Endothelial cell (in vitro differentiated cells): ENCODE measurements around the gene OLFML3. TPM values are rescaled to one million over a fixed set of nuclear protein-coding genes. Genes with fewer than 3 reads are reported as not detected.
"Not testable (repeated sequence)": the region's sequence is repeated elsewhere in the genome, so short reads cannot be mapped to it uniquely, and the experiment has no call there.

Source experiments
- DNase-seq: peaks from one replicate; pipeline ENCODE4 v3.0.0; 2021; ENCODE audit warnings: low spot score
- H3K27ac Mint-ChIP-seq: one replicate; pipeline ENCODE4 v1.8.0; 2021; ENCODE audit warnings: mixed read lengths, inconsistent platforms; ENCODE audit not compliant: unreplicated experiment
- H3K27me3 Mint-ChIP-seq: one replicate; pipeline ENCODE4 v1.8.0; 2021; ENCODE audit warnings: mild to moderate bottlenecking, moderate library complexity, mixed read lengths, inconsistent platforms; ENCODE audit not compliant: unreplicated experiment
- H3K36me3 Mint-ChIP-seq: one replicate; pipeline ENCODE4 v1.8.0; 2021; ENCODE audit warnings: mild to moderate bottlenecking, low read depth, mixed read lengths, inconsistent platforms; ENCODE audit not compliant: unreplicated experiment
- H3K4me1 Mint-ChIP-seq: one replicate; pipeline ENCODE4 v1.8.0; 2021; ENCODE audit warnings: mild to moderate bottlenecking, mixed read lengths, inconsistent platforms; ENCODE audit not compliant: unreplicated experiment
- H3K4me3 Mint-ChIP-seq: one replicate; pipeline ENCODE4 v1.8.0; 2021; ENCODE audit warnings: mild to moderate bottlenecking, mixed read lengths, inconsistent platforms; ENCODE audit not compliant: unreplicated experiment
- H3K9me3 Mint-ChIP-seq: one replicate; pipeline ENCODE4 v1.8.0; 2021; ENCODE audit warnings: mixed read lengths, inconsistent platforms; ENCODE audit not compliant: unreplicated experiment
- CTCF ChIP-seq: fragments of 200-600 bp; sonication (generic); IDR thresholded peaks from one replicate; pipeline ENCODE4 v1.5.0; 2021; ENCODE audit warnings: antibody characterized with exemption; ENCODE audit not compliant: unreplicated experiment
- total RNA-seq: library from RNA; stranded (reverse); fragmentation: NEBNext Ultra II Directional; extraction: Animal tissue kit (Norgen Biotek cat#: 25700); gene quantifications from one replicate; pipeline ENCODE4 v1.2.1, GENCODE V29; 2021; ENCODE audit not compliant: unreplicated experiment

The OLFML3 gene
- total RNA-seq, 1 donor from 2014 or later = 130 TPM

DNA sequence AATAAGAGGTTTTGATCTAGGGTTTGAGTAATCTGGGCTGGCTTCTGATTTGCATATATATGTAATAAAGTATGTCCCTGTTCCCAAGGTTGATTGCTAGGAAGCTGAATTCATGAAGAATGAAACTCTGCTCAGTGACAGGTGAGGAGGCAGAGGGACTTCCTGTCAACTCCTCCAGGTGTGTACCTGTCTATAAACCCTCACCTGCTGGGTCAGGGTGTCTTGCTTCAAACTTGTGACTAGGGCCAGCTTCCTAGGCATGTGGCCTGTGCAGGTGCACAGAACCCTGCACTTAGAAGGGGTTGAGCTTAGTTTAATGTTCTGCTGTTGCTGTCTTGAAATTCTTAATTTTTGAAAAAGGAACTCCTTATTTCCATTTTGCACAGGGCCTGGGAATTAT is 21.1 kb downstream of the OLFML3 start:
- no peak for TF ChIP-seq CTCF
- Mint-ChIP-seq H3K36me3 (no peaks in the 10 kb centered on the region), H3K4me1 (peaks cover 50% of the 10 kb centered on the region), H3K9me3 (peaks cover 4% of the 10 kb centered on the region), H3K27me3 (peaks cover 10% of the 10 kb centered on the region), H3K4me3 (no peak overlapping the region), H3K27ac (no peak overlapping the region)
- DNase-seq = no peak

DNA sequence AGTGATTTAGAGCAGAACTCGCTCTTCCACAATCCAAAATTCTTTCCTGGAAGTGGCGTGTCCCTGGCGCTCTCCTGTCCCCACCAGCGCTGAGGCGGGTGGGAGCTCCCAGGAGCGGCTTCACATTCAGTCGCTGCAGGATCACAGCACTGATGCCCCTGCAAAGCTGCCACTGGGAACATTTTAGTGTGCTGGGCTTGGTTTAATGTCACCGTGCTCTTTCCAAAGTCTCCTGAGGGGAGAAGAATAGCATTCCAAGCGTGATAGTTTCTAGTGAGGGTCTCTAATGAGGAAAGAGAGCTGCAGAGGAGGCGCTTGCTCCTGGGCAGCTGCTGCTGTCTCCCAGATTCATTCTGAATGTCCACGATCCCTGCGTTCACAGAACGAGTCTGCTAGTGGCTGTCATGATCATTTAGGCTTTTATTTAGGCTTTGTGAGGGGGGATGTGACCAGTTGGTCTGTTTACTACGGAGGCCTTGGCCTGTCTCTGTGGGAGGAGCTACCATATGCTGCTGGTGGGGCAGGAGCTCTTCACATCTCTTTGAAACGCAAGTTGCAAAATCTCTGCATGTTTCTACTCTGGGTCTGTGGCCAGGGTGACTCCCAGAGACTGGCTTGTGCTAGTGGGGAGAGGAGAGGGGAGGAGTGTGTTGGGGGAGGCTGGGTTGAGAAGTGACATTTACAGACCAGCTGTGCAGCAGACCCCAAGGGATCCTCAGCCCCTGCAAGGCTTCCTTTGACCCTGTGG is 23.4 kb downstream of the OLFML3 start:
- DNase-seq = no peak
- no peak for TF ChIP-seq CTCF

DNA sequence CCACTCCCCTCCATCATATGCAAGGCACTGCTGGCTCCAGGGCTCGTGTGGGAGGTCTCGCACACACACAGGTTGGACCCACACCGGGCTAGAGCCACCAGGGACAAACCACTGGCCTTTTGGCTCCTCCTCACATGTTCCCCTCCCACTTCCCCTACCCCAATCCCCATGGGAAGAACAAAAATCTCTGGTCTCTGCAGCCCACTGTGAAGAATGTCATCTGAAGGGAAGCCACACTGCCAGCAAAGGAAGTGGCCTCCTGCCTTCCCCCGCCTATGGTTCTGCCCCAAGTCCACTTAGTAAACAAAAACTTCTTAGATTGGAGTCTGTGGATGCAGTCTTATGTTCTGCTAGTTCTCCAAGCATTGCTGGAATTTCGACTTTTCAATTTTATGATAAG is 24.2 kb downstream of the OLFML3 start:
- peaks cover 12% of the 10 kb centered on the region for H3K27me3 Mint-ChIP-seq
- H3K27ac Mint-ChIP-seq = peak overlapping the region; percentile 6
- no peak for DNase-seq
- peaks cover 8% of the 10 kb centered on the region for H3K36me3 Mint-ChIP-seq
- H3K9me3 Mint-ChIP-seq = no peaks in the 10 kb centered on the region
- H3K4me3 Mint-ChIP-seq = no peak overlapping the region
- TF ChIP-seq CTCF = no peak
- peaks cover 56% of the 10 kb centered on the region for H3K4me1 Mint-ChIP-seq

More for the DNA sequence above, 23.4 kb downstream of the OLFML3 start:
- peaks cover 8% of the 10 kb centered on the region for H3K36me3 Mint-ChIP-seq
- H3K4me3 Mint-ChIP-seq = no peak overlapping the region
- H3K9me3 Mint-ChIP-seq = no peaks in the 10 kb centered on the region
- H3K4me1 Mint-ChIP-seq = peaks cover 64% of the 10 kb centered on the region
- H3K27ac Mint-ChIP-seq = no peak overlapping the region
- peaks cover 12% of the 10 kb centered on the region for H3K27me3 Mint-ChIP-seq

- H3K4me3 Mint-ChIP-seq, DNase-seq, H3K36me3 Mint-ChIP-seq, H3K9me3 Mint-ChIP-seq: not testable (repeated sequence)
- Mint-ChIP-seq H3K4me1 (peaks cover 53% of the 10 kb centered on the region), H3K27ac (peak overlapping the region; percentile 49), H3K27me3 (peaks cover 14% of the 10 kb centered on the region)
These were observed 27.6 kb downstream of the OLFML3 start for GRCh38 chr1:114006825-114007224.

GRCh38 chr1:114008480-114008941 is 29.2 kb downstream of the OLFML3 start:
- no peak for TF ChIP-seq CTCF
- Mint-ChIP-seq H3K36me3 (peaks cover 8% of the 10 kb centered on the region), H3K4me1 (peaks cover 41% of the 10 kb centered on the region), H3K9me3 (no peaks in the 10 kb centered on the region), H3K27ac (no peak overlapping the region), H3K27me3 (peaks cover 13% of the 10 kb centered on the region), H3K4me3 (no peak overlapping the region)
- DNase-seq = no peak
